Right hindlimb (tissue), 1 donor: Measurements from ENCODE around the gene TBC1D14.
"Not testable (repeated sequence)": the region's sequence is repeated elsewhere in the genome, so short reads cannot be mapped to it uniquely, and the experiment has no call there.

Source experiments
- DNase-seq: peaks from one replicate; pipeline ENCODE4 v3.0.0-alpha.2; 2018

Gene TBC1D14

GRCh38 chr4:6909113-6909969, at the start of gene TBC1D14:
TBC1D14 (plus strand) TSS chr4:6909826; CDS start chr4:6923390, 13,564 bp downstream.
- peak; percentile 93 for DNase-seq

GRCh38 chr4:6868386-6868785, 41.2 kb upstream of the TBC1D14 start:
- DNase-seq = no peak

GRCh38 chr4:6869944-6870343, 39.7 kb upstream of the TBC1D14 start:
- DNase-seq = no peak

- no peak for DNase-seq
Observed at GRCh38 chr4:6873291-6873690, 36.3 kb upstream of the TBC1D14 start.

- DNase-seq = peak; percentile 63
Observed at GRCh38 chr4:6873792-6874461, 35.7 kb upstream of the TBC1D14 start.

GRCh38 chr4:6874981-6875380, 34.6 kb upstream of the TBC1D14 start:
- no peak for DNase-seq

GRCh38 chr4:6875431-6875831, 34.2 kb upstream of the TBC1D14 start:
- DNase-seq = peak; percentile 62

GRCh38 chr4:6876440-6876839, 33.2 kb upstream of the TBC1D14 start:
- no peak for DNase-seq

GRCh38 chr4:6877067-6877466, 32.6 kb upstream of the TBC1D14 start:
- DNase-seq = no peak

- DNase-seq = no peak
Observed at GRCh38 chr4:6878451-6879059, 31.1 kb upstream of the TBC1D14 start.

- no peak for DNase-seq
Observed at GRCh38 chr4:6880691-6881090, 28.9 kb upstream of the TBC1D14 start.

- DNase-seq = no peak
Observed at GRCh38 chr4:6881908-6882307, 27.7 kb upstream of the TBC1D14 start.

- DNase-seq = no peak
Observed at GRCh38 chr4:6884341-6884870, 25.2 kb upstream of the TBC1D14 start.

- peak; percentile 45 for DNase-seq
Observed at GRCh38 chr4:6885953-6886557, 23.6 kb upstream of the TBC1D14 start.

- no peak for DNase-seq
Observed at GRCh38 chr4:6886886-6887285, 22.7 kb upstream of the TBC1D14 start.

GRCh38 chr4:6887591-6888371, 21.8 kb upstream of the TBC1D14 start:
- no peak for DNase-seq

GRCh38 chr4:6888506-6889071, 21.0 kb upstream of the TBC1D14 start:
- no peak for DNase-seq

GRCh38 chr4:6889101-6889735, 20.4 kb upstream of the TBC1D14 start:
- DNase-seq = no peak

- DNase-seq = no peak
Observed at GRCh38 chr4:6889736-6890324, 19.8 kb upstream of the TBC1D14 start.

- DNase-seq = no peak
Observed at GRCh38 chr4:6890358-6890757, 19.3 kb upstream of the TBC1D14 start.

GRCh38 chr4:6890971-6891370, 18.7 kb upstream of the TBC1D14 start:
- not testable (repeated sequence) for DNase-seq
